Femur (tissue), 1 donor: ENCODE data around the gene CAPN7.
"Not testable (repeated sequence)": the region's sequence is repeated elsewhere in the genome, so short reads cannot be mapped to it uniquely, and the experiment has no call there.

Source experiments
- DNase-seq: peaks from one replicate; pipeline ENCODE4 v3.0.0-alpha.2; 2017

Gene CAPN7

GRCh38 chr3:15205934-15206661 lies at the start of gene CAPN7:
CAPN7 (plus strand) TSS chr3:15206246; CDS start chr3:15206496, 250 bp downstream.
- peak; percentile 96 for DNase-seq

- DNase-seq: no peak
These were observed 48.6 kb upstream of the CAPN7 start for GRCh38 chr3:15157441-15157840.

DNA sequence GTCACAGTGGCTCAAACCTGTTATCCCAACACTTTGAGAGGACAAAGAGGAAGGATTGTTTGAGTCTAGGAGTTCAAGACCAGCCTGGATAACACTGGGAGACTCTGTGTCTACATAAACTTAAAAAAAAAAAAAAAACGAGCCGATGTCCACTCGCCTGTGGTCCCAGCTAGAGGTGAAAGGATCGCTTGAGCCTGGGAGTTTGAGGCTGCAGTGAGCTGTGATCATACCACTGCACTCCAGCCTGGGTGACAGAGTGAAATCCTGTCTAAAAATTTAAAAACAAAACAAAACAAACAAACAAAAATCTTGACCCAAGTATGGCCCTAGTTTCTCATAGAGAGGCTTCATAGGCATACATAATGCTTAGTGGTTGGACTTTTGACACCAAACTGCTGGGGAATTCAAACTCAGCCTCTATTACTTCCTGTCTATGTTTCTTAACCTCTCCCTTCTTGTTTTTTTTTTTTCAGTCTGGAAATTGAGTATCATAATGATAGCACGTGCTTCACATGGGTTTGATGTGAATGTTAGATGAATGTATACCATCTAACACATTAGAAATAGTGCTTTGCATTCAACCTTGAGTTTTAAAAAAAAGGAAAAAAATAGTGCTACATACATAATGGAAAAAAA lies 46.4 kb upstream of the CAPN7 start:
- no peak for DNase-seq

DNA sequence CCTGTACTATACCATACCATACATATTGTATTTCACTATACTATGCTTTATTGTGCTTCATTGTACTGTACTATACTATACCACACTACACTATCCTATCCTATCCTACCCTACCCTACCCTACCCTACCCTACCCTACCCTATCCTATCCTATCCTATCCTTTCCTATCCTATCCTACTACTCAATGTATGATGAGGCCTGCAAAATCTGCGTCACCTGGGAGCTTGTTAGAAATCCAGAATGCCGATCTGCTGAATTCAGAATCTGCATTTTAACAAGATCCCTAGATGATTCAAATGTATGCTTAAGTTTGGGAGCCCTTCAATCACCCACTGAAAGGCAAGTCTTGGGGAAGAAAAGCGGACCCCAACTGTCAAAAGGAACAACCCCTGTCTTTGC lies 45.4 kb upstream of the CAPN7 start:
- DNase-seq: no peak

- DNase-seq: no peak
These were observed 44.9 kb upstream of the CAPN7 start for GRCh38 chr3:15161133-15161532.

DNA sequence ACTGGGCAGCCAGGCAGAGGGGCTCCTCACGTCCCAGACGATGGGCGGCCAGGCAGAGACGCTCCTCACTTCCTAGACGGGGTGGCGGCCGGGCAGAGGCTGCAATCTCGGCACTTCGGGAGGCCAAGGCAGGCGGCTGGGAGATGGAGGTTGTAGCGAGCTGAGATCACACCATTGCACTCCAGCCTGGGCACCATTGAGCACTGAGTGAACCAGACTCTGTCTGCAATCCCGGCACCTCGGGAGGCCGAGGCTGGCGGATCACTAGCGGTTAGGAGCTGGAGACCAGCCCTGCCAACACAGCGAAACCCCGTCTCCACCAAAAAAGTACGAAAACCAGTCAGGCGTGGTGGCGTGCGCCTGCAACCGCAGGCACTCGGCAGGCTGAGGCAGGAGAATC lies 42.4 kb upstream of the CAPN7 start:
- DNase-seq: not testable (repeated sequence)

DNA sequence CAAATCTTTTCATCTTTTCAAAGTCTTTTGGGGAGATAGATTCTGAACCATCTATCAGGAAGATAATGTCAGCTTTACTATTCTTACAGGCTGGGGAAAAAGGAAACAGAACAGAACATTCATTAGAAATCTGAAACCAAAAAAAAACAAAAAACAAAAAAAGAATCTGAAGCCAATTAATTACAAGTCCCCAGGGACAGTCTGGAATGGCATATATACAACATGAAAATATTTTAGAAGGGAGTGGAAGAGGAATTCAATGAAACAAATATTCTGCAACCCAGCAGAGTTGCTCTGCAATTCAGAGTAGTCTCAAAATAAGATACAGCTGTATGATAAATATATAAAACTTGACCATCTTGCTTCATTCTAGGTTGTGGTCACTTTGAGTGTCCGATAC lies 41.7 kb upstream of the CAPN7 start:
- DNase-seq: no peak

- DNase-seq: no peak
These were observed 41.0 kb upstream of the CAPN7 start for GRCh38 chr3:15165061-15165460.

DNA sequence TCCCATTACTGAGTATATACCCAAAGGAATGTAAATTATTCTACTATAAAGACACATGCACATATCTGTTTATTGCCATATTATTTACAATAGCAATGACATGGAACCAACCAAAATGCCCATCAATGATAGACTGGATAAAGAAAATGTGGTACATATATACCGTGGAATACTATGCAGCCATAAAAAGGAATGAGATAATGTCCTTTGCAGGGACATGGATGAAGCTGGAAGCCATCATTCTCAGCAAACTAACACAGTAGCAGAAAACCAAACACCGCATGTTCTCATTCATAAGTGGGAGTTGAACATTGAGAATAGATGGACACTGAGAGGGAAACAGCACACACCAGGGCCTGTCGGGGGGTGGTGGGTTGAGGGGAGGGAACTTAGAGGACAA lies 39.7 kb upstream of the CAPN7 start:
- DNase-seq: not testable (repeated sequence)

- no peak for DNase-seq
These were observed 35.0 kb upstream of the CAPN7 start for GRCh38 chr3:15171096-15171495.

- no peak for DNase-seq
These were observed 33.2 kb upstream of the CAPN7 start for GRCh38 chr3:15172806-15173205.

DNA sequence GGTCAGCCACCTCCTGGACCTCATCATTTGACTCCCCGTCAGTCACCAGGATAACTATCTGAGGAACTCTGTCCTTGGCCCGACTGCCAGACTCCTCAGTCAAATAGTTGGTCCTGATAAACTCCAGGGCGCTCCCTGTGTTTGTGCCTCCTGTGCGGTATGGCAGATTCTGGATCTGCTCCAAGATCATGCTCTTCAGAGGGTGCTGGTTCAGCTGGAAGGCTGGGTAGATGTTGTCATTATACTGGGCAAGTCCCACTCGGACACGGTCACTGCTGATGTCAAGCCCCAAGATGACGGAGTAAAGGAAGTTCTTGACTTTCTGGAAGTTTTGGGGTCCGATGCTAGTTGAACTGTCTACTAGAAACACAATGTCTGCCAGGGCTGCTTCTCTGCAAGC lies 31.1 kb upstream of the CAPN7 start:
- DNase-seq: no peak

DNA sequence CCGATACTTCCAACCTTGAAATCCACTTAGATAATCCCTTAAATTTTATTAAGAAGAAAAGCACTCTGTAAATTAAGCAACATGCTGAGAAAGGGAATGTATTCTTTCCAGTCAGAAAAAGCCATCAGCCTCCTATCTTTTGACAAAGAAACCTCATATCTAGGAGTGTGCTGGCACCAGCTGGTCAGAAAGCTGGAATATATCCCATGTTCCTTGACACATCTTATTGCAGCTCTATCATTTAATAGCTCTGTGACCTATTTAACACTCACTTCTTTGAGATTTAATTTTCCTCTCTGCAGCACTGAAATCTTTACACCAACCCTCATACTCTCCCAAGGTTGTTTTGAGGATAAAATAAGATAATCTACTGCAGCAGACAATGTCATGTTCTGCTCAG lies 30.4 kb upstream of the CAPN7 start:
- DNase-seq: no peak

DNA sequence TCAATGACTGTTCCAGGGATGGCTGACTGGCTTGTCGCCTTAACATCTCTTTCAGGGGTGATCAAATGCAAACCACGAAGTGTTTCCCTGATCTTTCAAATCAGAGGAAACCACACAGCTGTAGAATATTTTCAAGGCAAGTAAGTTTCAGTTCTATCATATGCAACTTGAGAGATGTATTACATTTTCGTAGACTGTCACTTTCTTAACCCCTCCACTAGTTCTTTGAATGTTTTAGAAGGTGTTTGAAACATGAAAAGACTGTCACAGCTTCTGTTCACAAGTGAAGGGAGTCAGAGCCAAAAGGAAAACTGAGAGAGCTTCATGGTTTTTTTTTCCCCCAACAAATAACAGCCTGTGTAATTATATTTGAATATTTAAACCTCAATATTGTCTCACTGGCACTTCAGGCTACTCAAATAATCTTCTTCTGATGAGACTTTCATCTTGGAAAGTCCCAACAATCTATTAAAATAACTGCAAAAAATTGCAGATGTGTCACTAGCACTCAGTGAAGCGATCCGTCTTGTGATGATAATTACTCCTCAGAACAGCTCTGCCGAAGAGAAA lies 25.9 kb upstream of the CAPN7 start:
- no peak for DNase-seq

GRCh38 chr3:15181511-15181910 lies 24.5 kb upstream of the CAPN7 start:
- no peak for DNase-seq

- DNase-seq: no peak
These were observed 24.1 kb upstream of the CAPN7 start for GRCh38 chr3:15181963-15182362.

- DNase-seq: no peak
These were observed 23.0 kb upstream of the CAPN7 start for GRCh38 chr3:15183011-15183410.

DNA sequence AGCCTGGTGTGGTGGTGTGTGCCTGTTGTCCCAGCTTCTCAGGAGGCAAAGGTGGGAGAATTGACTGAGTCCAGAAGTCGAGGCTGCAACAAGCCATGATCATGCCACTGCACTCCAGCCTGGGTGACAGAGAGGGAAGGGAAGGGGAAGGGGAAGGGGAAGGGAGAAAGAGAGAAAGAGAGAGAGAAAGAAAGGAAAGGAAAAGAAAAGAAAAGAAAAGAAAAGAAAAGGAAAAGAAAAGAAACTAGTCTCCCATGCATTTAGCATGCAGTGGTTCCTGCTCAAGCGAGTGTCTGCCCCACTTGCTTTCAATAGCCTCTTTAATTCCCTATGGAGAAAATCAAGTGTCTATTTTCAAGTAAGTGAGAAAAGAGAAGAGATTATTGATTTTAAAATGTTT lies 20.6 kb upstream of the CAPN7 start:
- DNase-seq: no peak

GRCh38 chr3:15186101-15186476 lies 20.0 kb upstream of the CAPN7 start:
- DNase-seq: no peak

DNA sequence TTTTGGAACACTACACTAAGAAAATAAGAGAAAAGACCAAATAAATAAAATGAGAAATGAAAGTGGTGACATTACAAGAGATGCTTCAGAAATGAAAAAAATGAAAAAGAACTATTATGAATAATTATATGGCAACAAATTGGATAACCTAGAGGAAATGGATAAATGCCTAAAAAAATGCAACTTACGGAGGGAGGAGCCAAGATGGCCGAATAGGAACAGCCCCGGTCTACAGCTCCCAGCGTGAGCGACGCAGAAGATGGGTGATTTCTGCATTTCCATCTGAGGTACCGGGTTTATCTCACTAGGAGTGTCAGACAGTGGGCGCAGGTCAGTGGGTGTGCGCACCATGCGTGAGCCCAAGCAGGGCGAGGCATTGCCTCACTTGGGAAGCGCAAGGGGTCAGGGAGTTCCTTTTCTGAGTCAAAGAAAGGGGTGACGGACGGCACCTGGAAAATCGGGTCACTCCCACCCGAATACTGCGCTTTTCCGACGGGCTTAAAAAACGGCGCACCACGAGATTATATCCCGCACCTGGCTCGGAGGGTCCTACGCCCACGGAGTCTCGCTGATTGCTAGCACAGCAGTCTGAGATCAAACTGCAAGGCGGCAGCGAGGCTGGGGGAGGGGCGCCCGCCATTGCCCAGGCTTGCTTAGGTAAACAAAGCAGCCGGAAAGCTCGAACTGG lies 19.4 kb upstream of the CAPN7 start:
- DNase-seq: not testable (repeated sequence)

DNA sequence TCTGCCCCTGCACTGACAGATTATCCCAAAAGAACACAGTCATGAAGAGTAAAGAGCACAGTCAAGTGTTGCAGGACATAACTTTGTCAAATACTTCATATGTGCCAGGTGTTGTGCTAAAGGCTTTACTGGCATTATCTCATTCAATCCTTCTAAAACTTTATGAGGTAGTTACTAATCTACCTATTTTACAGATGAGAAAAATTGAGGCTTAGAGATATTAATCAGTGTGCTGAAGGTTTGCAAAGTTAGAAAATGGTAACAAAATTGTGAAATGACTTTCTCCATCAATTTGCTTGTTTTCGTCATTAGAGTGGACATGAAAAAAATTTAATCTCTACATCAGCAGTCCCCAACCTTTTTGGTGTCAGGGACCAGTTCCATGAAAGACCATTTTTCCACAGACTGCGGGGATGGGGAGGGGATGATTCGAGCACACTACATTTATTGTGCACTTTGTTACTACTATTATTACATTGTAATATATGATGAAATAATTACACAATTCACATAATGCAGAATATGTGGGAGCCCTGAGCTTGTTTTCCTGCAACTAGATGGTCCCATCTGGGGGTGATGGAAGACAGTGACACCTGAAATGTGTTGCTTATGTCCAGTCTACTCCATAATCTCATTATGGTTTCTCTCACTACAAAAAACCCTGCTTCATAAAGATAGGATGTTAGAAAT lies 8.6 kb upstream of the CAPN7 start:
- DNase-seq: no peak

DNA sequence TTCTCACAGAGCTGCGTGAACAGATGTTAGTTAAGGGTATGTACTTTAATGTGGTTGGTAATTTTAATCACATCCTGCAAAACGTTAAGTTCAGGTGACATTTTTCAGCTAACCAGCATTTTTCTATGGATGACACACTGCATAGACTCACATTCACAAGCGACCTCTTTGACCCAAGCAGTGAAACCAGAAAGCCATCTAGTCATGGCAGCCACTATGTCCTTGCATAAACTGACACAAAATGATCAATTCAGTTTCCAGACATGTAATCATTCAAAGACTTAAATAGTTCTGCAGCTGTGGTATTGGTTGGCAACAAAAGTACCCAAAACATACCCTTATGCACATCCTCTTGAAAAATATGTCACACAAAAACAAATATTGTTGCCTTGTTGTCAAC lies 7.4 kb upstream of the CAPN7 start:
- no peak for DNase-seq

- no peak for DNase-seq
These were observed 6.4 kb upstream of the CAPN7 start for GRCh38 chr3:15199493-15200105.
